CD4-positive, alpha-beta T cell treated with Interleukin-1 beta for 1 hour (primary cell): Measurements from ENCODE around the gene TAS2R20.

Experiments used
- DNase-seq, 2 donors: peaks; one replicate each; pipeline ENCODE4 v3.0.0-alpha.2; 2020 to 2022

Gene TAS2R20

GRCh38 chr12:10957741-10958140 lies 40.4 kb downstream of the TAS2R20 start:
- DNase-seq = no peak

GRCh38 chr12:10956085-10956484 lies 42.0 kb downstream of the TAS2R20 start:
- no peak for DNase-seq

- no peak for DNase-seq
These were observed 45.5 kb downstream of the TAS2R20 start for GRCh38 chr12:10952645-10953044.
